ENCODE measurements around the gene SLC1A3. TPM values are rescaled to one million over a fixed set of nuclear protein-coding genes. Genes with fewer than 3 reads are reported as not detected.

SLC1A3 gene
- total RNA-seq, 4 donors from 2014 or later, result 71.1 to 215 (median 161) TPM

DNA sequence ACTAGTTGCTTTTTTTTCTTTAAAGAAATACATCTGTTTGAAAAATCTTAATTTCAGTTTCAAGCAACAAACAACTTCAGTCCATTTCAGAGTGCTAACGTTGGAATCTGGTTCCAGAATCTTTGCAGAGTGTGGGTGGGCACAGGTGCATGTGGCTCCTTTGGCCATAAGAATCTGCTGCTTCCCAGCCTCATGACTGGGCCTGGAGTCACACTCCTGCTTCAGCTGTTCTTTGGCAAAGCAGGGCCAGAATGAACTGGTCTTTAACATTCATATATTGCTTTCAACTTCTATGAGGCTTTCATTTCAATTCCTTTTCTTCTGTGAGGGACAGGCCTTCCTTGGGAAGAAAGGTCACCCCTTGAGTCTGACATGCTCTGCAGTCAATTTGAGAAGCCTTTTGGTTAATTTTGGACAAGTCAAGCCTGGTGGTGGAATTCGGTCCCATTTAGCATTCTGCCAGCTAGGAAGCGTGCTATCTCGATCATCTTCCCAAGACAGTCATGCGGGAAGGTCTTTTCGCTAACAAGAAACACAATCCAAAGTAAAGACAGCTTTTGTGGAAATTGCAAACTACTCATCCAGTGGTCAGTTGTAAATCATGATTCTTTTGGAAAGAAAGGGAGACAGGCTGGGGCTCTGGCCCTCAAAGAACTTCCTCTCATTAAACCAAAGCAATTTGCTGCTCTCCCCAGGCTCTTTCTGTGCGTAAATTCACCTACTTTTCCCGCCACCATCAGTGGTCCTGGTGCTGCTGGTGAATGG, 55.2 kb downstream of the SLC1A3 start:
- ATAC-seq (ENCODE audit: low FRiP score) (no peak), DNase-seq (ENCODE audit: low spot score) (no peak)
- TF ChIP-seq, protein P1, sequence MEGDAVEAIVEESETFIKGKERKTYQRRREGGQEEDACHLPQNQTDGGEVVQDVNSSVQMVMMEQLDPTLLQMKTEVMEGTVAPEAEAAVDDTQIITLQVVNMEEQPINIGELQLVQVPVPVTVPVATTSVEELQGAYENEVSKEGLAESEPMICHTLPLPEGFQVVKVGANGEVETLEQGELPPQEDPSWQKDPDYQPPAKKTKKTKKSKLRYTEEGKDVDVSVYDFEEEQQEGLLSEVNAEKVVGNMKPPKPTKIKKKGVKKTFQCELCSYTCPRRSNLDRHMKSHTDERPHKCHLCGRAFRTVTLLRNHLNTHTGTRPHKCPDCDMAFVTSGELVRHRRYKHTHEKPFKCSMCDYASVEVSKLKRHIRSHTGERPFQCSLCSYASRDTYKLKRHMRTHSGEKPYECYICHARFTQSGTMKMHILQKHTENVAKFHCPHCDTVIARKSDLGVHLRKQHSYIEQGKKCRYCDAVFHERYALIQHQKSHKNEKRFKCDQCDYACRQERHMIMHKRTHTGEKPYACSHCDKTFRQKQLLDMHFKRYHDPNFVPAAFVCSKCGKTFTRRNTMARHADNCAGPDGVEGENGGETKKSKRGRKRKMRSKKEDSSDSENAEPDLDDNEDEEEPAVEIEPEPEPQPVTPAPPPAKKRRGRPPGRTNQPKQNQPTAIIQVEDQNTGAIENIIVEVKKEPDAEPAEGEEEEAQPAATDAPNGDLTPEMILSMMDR (IDR thresholded peaks at IDR 0.05), result no peak

DNA sequence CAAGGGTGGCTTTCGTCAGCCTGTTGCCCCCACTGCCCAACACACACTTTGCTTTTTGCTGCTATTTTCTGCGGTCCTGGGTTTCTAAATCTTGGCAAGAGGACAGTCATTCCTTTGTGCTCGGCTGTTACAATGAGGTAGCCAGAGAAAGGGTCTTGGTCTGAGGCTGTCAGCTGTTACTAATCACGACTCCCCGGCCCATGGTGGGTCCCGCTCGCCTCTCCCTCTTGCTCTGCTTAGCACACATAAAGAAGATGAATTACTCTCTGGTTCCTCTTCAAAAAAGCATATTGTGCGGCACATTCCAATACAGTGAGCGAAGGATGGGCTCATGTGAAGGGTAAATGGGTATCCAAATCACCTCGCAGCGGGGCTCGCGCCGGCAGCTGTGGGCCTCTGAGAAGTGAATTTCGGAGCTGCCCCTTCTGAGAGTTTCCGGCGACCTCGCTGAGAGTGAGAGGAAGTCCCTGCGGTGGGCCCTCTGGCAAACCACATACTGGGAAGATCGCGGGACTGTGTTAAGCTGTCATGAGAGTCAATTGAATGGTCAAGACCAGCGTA, 56.0 kb downstream of the SLC1A3 start:
- TF ChIP-seq, protein P1 (IDR thresholded peaks at IDR 0.05), result no peak
- ATAC-seq (ENCODE audit: low FRiP score) (no peak), DNase-seq (ENCODE audit: low spot score) (no peak)

DNA sequence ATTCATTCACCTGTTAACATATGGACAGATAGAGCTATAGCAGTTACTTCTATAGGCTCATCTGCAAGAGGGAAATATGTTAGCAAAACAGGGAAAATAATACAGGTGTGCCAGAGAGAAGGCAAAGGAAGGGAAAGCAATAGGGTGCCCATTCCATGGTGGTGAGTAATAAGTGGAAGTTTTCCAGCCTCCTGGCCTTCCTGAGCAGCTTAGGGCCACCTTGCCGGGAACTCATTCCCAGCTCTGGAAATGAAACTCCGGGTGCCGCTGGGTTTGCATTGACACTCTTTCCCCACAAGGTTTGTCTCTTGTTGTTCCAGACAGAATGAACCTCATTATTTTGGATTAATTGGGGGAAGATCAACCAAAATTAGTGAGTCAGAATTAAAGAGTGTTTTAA, 58.4 kb downstream of the SLC1A3 start:
- DNase-seq (ENCODE audit: low spot score) (no peak), ATAC-seq (ENCODE audit: low FRiP score) (no peak)
- TF ChIP-seq, protein P1 (IDR thresholded peaks at IDR 0.05), result no peak

DNA sequence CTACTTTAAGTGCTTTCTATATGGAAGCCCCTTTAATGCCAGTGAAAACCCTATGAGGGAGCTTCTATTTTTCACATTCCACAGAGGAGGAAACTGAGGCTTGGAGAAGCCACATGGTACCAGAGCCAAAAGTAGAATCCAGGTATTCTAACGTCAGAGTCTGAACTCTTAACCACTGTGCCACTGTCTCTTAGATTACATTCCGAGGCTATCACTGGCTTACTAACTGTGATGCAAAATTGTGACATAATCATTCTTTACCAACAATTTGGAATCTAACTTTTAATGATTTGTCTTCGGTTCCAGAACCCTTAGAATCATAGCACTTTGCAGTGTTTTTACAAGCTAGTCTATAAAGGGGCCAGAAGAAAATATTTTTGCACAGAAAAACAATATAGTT, 59.2 kb downstream of the SLC1A3 start:
- no peak for DNase-seq (ENCODE audit: low spot score)
- TF ChIP-seq, protein P1 (IDR thresholded peaks at IDR 0.05), result no peak
- no peak for ATAC-seq (ENCODE audit: low FRiP score)

GRCh38 chr5:36666274-36666673, 59.9 kb downstream of the SLC1A3 start:
- TF ChIP-seq, protein P1 (IDR thresholded peaks at IDR 0.05), result no peak
- DNase-seq (ENCODE audit: low spot score) (no peak), ATAC-seq (ENCODE audit: low FRiP score) (no peak)

GRCh38 chr5:36666986-36667385, 60.6 kb downstream of the SLC1A3 start:
- TF ChIP-seq, protein P1 (IDR thresholded peaks at IDR 0.05), result no peak
- no peak for ATAC-seq (ENCODE audit: low FRiP score)
- DNase-seq (ENCODE audit: low spot score), result no peak

- ATAC-seq (ENCODE audit: low FRiP score) (no peak), DNase-seq (ENCODE audit: low spot score) (no peak)
- TF ChIP-seq, protein P1 (IDR thresholded peaks at IDR 0.05), result no peak
Measured at GRCh38 chr5:36667824-36668223, 61.4 kb downstream of the SLC1A3 start.
